Stimulated activated CD4-positive, alpha-beta T cell treated with anti-CD3 and anti-CD28 coated beads, TNF-alpha, amount 100 ng/mL, for 1 hour (primary cell): ENCODE measurements around the gene THAP4.
"Not testable (repeated sequence)": the region's sequence is repeated elsewhere in the genome, so short reads cannot be mapped to it uniquely, and the experiment has no call there.

ENCODE experiments used
- DNase-seq, 3 donors: peaks; one replicate each; pipeline ENCODE4 v3.0.0-alpha.2; 2020; ENCODE audit warnings: low read depth in 3 of 3, low spot score in 1 of 3

Gene THAP4

GRCh38 chr2:241589863-241590262, 47.1 kb downstream of the THAP4 start:
- not testable (repeated sequence) for DNase-seq

DNA sequence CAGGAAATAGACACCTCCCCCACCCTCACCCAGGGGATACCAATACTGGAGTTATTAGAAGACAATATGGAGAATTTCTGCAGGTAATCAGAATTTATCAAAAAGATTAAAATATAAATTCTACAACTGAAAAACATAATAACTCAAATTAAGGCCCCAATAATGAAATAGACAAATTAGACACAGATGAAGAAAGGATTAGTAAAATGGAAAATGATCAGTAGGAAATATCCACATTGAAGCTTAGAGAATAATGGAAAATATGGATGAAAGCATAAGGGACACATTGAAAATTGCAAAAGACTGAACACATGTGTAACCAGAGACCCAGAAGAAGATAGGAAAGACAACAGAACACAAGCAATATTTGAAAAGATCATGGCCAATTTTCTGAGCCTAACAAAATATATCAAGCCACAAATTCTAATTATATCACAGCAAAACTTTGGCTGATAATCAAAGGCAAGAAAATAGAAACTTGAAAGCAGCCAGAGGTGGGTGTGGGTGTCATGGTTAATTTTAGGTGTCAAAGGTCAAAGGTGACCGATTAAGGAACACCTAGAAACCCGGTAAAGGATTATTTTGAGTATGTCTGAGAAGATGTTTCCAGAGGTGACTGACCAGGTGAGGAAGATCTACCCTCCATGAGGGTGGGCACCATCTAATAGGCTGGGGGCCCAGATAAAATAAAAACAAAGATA, 50.2 kb downstream of the THAP4 start:
- no peak for DNase-seq

GRCh38 chr2:241584436-241584835, 52.5 kb downstream of the THAP4 start:
- DNase-seq: no peak

- DNase-seq: no peak
Measured at GRCh38 chr2:241582806-241583205, 54.2 kb downstream of the THAP4 start.

DNA sequence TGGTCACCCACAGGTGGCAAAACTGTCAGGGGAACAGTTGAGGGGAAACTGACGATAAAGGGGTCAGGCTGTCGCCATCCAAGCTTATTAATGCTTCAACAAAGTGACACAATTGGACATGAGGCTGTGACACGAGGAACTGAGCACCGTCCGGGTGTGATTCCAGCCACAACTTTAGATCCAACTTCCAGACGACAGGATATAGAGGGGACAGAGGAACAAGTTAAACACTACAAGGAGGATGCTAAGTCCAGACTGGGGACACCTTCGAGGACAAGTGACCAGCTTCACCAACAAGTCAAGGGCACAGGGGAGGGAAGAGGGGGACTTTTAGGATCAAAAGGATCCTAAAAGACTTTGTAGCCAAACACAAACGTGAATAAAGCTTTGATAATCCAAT, 54.6 kb downstream of the THAP4 start:
- DNase-seq: no peak

DNA sequence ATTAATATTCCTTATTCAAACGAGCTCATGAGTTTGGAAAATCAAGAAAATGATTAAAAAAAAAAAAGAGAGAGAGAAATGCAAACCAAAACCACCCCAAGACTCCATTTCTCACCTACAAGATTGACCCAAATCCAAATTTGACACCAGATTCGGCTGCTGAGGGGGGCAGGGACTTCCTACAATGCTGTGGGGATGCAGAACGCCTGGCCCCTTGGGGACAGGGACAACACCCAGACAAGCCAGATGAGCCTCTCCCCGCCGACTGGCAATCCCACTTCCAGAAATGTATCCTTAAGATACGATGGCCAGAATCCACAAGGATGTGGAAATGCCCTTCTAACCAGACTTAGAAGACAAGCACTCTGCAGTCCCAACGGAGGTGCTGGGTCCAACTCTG, 57.7 kb downstream of the THAP4 start:
- DNase-seq: no peak

DNA sequence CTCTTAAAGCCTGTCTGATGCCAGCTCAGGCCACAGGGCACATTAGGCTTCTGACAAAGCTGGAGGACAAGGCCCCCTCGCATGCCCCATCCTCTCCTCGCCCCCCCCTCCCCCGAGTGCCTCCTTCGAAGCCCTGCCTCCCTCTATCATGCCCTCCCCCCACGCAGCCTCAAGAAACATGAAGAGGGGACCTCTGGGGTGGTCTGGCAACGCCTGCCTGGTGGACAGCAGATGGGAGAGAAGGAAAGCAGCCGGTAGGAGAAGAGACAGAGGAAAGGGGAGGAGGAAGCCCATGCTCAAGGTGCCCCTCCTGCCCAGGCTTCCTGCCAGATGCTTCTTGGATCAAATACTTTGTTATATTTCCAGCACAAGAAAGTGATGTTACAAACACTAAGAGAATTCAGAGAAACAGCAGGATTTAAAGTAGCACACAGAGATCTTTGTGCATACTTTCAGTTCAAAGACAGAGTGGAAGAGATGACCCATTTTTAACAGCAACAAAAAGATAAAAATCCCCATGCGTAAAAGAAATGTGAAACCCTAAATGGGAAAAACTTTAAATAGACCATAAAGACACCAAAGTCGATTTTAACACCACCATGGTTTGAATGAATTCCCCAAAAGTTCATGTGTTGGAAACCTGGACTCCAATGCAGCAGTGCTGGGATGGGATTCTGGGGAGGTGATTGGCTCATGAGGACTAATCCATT, 59.4 kb downstream of the THAP4 start:
- DNase-seq: no peak

GRCh38 chr2:241576293-241576654, 60.7 kb downstream of the THAP4 start:
- DNase-seq: no peak

DNA sequence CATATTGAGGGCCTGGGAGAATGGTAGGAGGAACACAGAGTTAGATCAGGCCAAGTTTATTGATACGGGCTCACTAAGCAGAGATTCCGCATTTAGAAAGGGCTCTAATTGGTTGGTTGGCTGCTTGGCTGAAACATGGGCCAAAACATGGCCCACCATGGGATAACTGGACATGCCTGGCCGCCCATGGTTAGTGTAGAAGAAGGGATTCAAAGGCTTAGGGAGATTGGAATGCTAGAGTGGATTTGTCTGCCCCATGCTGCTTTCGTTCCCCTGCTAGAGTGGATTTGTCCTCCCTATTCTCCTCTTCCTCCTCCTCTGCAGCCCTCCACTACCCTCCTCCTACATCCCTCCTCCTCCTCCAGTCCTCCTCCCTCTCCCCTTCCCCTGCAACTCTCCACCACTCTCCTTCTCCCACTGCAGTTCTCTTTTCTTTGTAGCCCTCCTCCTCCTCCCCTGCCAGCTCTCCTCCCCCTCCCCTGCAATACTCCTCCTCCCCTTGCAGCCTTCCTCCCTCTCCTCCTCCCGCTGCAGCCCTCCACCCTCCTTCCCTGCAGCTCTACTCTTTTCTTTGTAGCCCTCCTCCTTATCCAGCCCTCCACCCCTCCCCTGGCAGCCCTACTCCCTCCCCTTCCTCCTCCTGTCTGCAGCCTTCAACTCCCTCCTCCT, 61.2 kb downstream of the THAP4 start:
- DNase-seq: no peak

GRCh38 chr2:241574911-241575623, 61.9 kb downstream of the THAP4 start:
- no peak for DNase-seq

- no peak for DNase-seq
Measured at GRCh38 chr2:241573741-241574140, 63.2 kb downstream of the THAP4 start.

GRCh38 chr2:241572915-241573651, 63.9 kb downstream of the THAP4 start:
- DNase-seq: not testable (repeated sequence)

- no peak for DNase-seq
Measured at GRCh38 chr2:241571821-241572620, 64.9 kb downstream of the THAP4 start.

DNA sequence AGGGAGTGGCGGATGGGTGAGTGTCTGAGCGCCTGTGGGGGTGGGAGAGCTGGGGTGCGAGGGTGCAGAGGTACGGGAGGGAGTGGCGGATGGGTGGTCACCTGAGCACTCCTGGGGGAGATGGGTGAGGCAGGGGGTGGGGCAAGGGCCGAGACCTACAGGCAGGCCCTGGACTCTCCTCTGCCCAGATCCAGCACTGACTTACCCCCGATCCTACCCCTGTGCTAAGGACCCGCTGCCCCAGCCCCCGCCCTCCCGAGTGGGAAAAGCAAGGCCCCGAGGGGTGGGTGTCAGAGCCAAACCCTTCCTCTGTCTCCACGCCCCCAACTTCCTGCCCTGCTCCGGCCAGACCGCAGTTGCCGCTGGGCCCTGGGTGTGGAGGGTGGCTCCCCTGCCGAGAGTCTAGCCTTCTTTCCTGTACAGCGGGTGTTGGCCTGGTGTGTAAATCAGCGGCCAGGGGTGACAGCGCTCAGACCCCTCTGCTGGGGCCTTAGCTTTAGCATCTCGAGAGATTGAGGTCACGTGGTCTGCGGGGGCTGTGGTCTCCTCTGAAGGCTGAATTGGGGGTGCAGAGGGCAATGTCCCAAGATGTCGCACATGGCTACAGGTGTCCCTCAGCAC, 65.9 kb downstream of the THAP4 start:
- no peak for DNase-seq

- no peak for DNase-seq
Measured at GRCh38 chr2:241569831-241570281, 67.1 kb downstream of the THAP4 start.

- DNase-seq: no peak
Measured at GRCh38 chr2:241568726-241569125, 68.2 kb downstream of the THAP4 start.

DNA sequence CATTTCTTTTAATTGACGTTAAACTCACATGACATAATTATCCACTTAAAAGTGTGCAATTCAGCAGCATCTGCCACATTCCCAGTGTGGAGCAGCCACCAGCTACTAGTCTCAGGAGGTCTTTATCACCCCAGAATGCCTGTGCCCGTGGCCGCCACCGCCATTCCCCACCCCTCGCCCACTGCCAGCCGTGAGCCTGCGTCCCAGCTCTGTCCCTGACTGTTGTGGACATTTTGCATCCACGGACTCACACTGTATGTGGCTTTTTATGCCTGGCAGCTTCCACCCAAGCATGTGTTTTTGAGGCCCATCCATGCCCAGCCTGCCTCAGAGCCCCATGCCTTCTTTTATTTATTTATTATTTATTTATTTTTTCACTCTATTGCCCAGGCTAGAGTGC, 69.2 kb downstream of the THAP4 start:
- no peak for DNase-seq

DNA sequence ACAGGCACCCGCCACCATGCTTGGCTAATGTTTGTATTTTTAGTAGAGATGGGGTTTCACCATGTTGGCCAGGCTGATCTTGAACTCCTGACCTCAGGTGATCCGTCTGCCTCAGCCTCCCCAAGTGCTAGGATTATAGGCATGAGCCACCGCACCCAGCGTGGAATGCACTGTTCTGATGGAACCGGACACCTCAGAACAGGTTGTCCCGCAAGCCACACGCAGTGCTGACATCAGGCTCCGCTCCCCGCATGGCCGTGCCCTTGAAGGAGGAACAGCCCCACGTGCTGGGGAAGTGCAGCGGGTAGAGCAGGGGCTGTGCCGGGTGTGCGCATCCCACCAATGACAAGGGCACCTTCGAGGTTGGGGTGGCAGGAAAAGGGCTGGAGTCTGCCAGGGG, 69.7 kb downstream of the THAP4 start:
- DNase-seq: not testable (repeated sequence)

GRCh38 chr2:241566468-241566867, 70.5 kb downstream of the THAP4 start:
- DNase-seq: no peak

- DNase-seq: not testable (repeated sequence)
Measured at GRCh38 chr2:241566021-241566420, 70.9 kb downstream of the THAP4 start.
